Spleen (tissue), 11 donors: ENCODE measurements around the gene SBK3. TPM values are rescaled to one million over a fixed set of nuclear protein-coding genes. Genes with fewer than 3 reads are reported as not detected.

ENCODE experiments used
- DNase-seq: peaks from one replicate; pipeline ENCODE4 v3.0.0-alpha.2; 2020
- H3K27ac ChIP-seq, 8 donors: fragments of 200-600 bp; sonication (generic) in 7 of 8; 1 replicate in 4 of 8; 2 replicates in 4 of 8; pipeline versions ENCODE4 v1.5.0 to v1.8.0; 2016 to 2021; ENCODE audit warnings: inconsistent platforms in 4 of 8, mild to moderate bottlenecking in 4 of 8, moderate library complexity in 1 of 8
- H3K27me3 ChIP-seq, 7 donors: fragments of 200-600 bp; sonication (generic) in 6 of 7; replicated peaks in 1 of 7; 1 replicate in 4 of 7; 2 replicates in 3 of 7; pipeline versions ENCODE4 v1.5.0 to v1.8.0; 2016 to 2021; ENCODE audit warnings: inconsistent platforms in 3 of 7, mild to moderate bottlenecking in 1 of 7
- H3K36me3 ChIP-seq, 6 donors: fragments of 200-600 bp; sonication (generic) in 5 of 6; 1 replicate in 4 of 6; 2 replicates in 2 of 6; pipeline versions ENCODE4 v1.5.0 to v1.8.0; 2016 to 2021; ENCODE audit warnings: inconsistent platforms in 2 of 6
- H3K4me1 ChIP-seq, 6 donors: fragments of 200-600 bp; sonication (generic) in 5 of 6; 1 replicate in 3 of 6; 2 replicates in 3 of 6; pipeline versions ENCODE4 v1.5.0 to v1.8.0; 2016 to 2021; ENCODE audit warnings: inconsistent platforms in 3 of 6
- H3K4me3 ChIP-seq, 8 donors: fragments of 200-600 bp; sonication (generic) in 7 of 8; 1 replicate in 4 of 8; 2 replicates in 4 of 8; pipeline versions ENCODE4 v1.5.0 to v1.8.0; 2016 to 2021; ENCODE audit warnings: inconsistent platforms in 4 of 8, mild to moderate bottlenecking in 4 of 8, moderate library complexity in 2 of 8
- H3K9me3 ChIP-seq, 8 donors: fragments of 200-600 bp; sonication (generic) in 7 of 8; 1 replicate in 4 of 8; 2 replicates in 4 of 8; pipeline versions ENCODE4 v1.5.0 to v1.8.0; 2016 to 2021; ENCODE audit warnings: inconsistent platforms in 4 of 8
- CTCF ChIP-seq, 11 experiments: fragments of 200-600 bp in 7 of 11; fragments of 450-650 bp in 4 of 11; sonication (generic) in 4 of 11; IDR thresholded peaks in 8 of 11; conservative IDR thresholded peaks in 3 of 11; 1 replicate in 7 of 11; 2 replicates in 4 of 11; pipeline versions ENCODE4 v1.4.0 to v1.8.0; 2016 to 2021; ENCODE audit warnings: antibody characterized with exemption in 11 of 11, inconsistent platforms in 4 of 11, mild to moderate bottlenecking in 1 of 11
- POLR2A ChIP-seq, 3 donors: fragments of 450-650 bp; IDR thresholded peaks; one replicate each; pipeline ENCODE4 v1.5.1; 2017; ENCODE audit warnings: antibody characterized with exemption in 3 of 3, mild to moderate bottlenecking in 1 of 3
- POLR2AphosphoS5 ChIP-seq, 3 donors: sonication (generic); formaldehyde crosslinking; IDR thresholded peaks; one replicate each; pipeline ENCODE4 v1.5.1; 2017; ENCODE audit warnings: antibody characterized with exemption in 3 of 3
- WGBS, 5 donors: extraction: QIAGEN DNeasy Blood & Tissue Kit in 3 of 5; methylation state at CpG; one replicate each; pipeline versions ENCODE4 v1.1.5 to v1.1.7; 2013 to 2018; 5-methylcytosine and 5-hydroxymethylcytosine counted together
- intact Hi-C: fragments of 100-400 bp; cut with DNase I; formaldehyde crosslinking; loops from one replicate; pipeline ENCODE4 v1.15.0; 2023; ENCODE audit warnings: low total_unique reads
- polyA plus RNA-seq, 3 donors: library from polyadenylated mRNA; stranded (reverse); fragments of 200-250 nt; gene quantifications; one replicate each; pipeline ENCODE4 v1.2.1, GENCODE V29; 2013
- total RNA-seq, 7 donors: library from RNA; depleted of rRNA in 3 of 7; stranded (reverse); fragments of >200 nt in 3 of 7; fragmentation: NEBNext Ultra II Directional in 4 of 7; extraction: Animal tissue kit (Norgen Biotek cat#: 25700) in 4 of 7; gene quantifications; one replicate each; pipeline versions ENCODE4 v1.1.0 to v1.2.1, GENCODE V29; 2016 to 2021
- donor health status: healthy with polysubstance abuse.
- donor health status: DM: no; HTN: no; CAD: no; lungs with moderate emphysema.
- donor health status: DM: no; HTN: no; CAD: no.
- donor health status: Bipolar disorder and iron deficiency.
- donor health status: healthy.
- donor health status: DM: no; HTN: no; CAD: no.
- donor health status: DM: yes; HTN: yes; CAD: no.

SBK3 gene
- total and polyA plus RNA-seq, 10 donors = not detected

GRCh38 chr19:55539090-55539984, 6.0 kb downstream of the SBK3 start:
- no peaks in the 10 kb centered on the region for H3K36me3 ChIP-seq
- H3K27me3 ChIP-seq = peaks cover 0 to 22% (median 0%) of the 10 kb centered on the region in 7 donors
- intact Hi-C loops = no loop called here
- no peak for DNase-seq
- no peak overlapping the region for H3K27ac ChIP-seq
- no peaks in the 10 kb centered on the region for H3K4me1 ChIP-seq
- H3K4me3 ChIP-seq = no peak overlapping the region
- no peak for TF ChIP-seq POLR2AphosphoS5 (IDR thresholded peaks at IDR 0.05)
- no peak for TF ChIP-seq CTCF (IDR thresholded peaks at IDR 0.05 in 8 of 11, conservative IDR thresholded peaks at IDR 0.05 in 3 of 11)
- TF ChIP-seq POLR2A (IDR thresholded peaks at IDR 0.05) = no peak
- WGBS, 5 donors = 86 to 89% (median 87%) methylated on average over 33 of the region's 33 CpGs
- H3K9me3 ChIP-seq = no peaks in the 10 kb centered on the region

GRCh38 chr19:55538132-55538531, 7.2 kb downstream of the SBK3 start:
- H3K36me3 ChIP-seq = no peaks in the 10 kb centered on the region
- peaks cover 0 to 18% (median 0%) of the 10 kb centered on the region in 7 donors for H3K27me3 ChIP-seq
- intact Hi-C loops = no loop called here
- DNase-seq = no peak
- no peaks in the 10 kb centered on the region for H3K4me1 ChIP-seq
- TF ChIP-seq POLR2A (IDR thresholded peaks at IDR 0.05) = no peak
- H3K9me3 ChIP-seq = no peaks in the 10 kb centered on the region
- 87 to 90% (median 88%) methylated on average over 5 of the region's 5 CpGs for WGBS, 5 donors
- no peak overlapping the region for H3K27ac ChIP-seq
- no peak overlapping the region for H3K4me3 ChIP-seq

- DNase-seq = no peak
- Histone ChIP-seq H3K27me3 (peaks cover 0 to 22% (median 0%) of the 10 kb centered on the region in 7 donors), H3K27ac (no peak overlapping the region), H3K4me3 (no peak overlapping the region), H3K4me1 (no peaks in the 10 kb centered on the region), H3K9me3 (no peaks in the 10 kb centered on the region), H3K36me3 (no peaks in the 10 kb centered on the region)
- no peak for TF ChIP-seq POLR2A (IDR thresholded peaks at IDR 0.05)
- TF ChIP-seq CTCF (IDR thresholded peaks at IDR 0.05 in 8 of 11, conservative IDR thresholded peaks at IDR 0.05 in 3 of 11) = no peak
- TF ChIP-seq POLR2AphosphoS5 (IDR thresholded peaks at IDR 0.05) = no peak
- 50 to 91% (median 61%) methylated on average over 5 of the region's 5 CpGs for WGBS, 5 donors
- intact Hi-C loops = no loop called here
These were observed 7.6 kb downstream of the SBK3 start for GRCh38 chr19:55537741-55538111.

GRCh38 chr19:55536951-55537740, 8.2 kb downstream of the SBK3 start, which contains the start of gene SBK2:
SBK2 (minus strand) TSS chr19:55537133; CDS start chr19:55536294, 839 bp downstream.
- H3K36me3 ChIP-seq = no peaks in the 10 kb centered on the region
- no peaks in the 10 kb centered on the region for H3K9me3 ChIP-seq
- intact Hi-C loops = no loop called here
- TF ChIP-seq POLR2AphosphoS5 (IDR thresholded peaks at IDR 0.05) (no peak), CTCF (IDR thresholded peaks at IDR 0.05 in 8 of 11, conservative IDR thresholded peaks at IDR 0.05 in 3 of 11) (no peak), POLR2A (IDR thresholded peaks at IDR 0.05) (no peak)
- no peak for DNase-seq
- H3K27ac ChIP-seq = no peak within 1 kb of the TSS
- 39 to 75% (median 46%) methylated on average over 3 to 14 of the region's 14 CpGs for WGBS, 5 donors
- H3K27me3 ChIP-seq = peaks cover 0 to 28% (median 0%) of the 10 kb centered on the region in 7 donors
- H3K4me3 ChIP-seq = no peak within 1 kb of the TSS
- H3K4me1 ChIP-seq = no peaks in the 10 kb centered on the region
